CD14-positive monocyte (primary cell): ENCODE data around the gene ADAM19. TPM values are rescaled to one million over a fixed set of nuclear protein-coding genes. Genes with fewer than 3 reads are reported as not detected.

Experiments
- DNase-seq, 3 donors: peaks; one replicate each; pipeline ENCODE4 v3.0.0-alpha.2; 2011 to 2022
- H2AFZ ChIP-seq: 2 replicates; pipeline ENCODE4 v1.6.0; 2012; ENCODE audit warnings: mild to moderate bottlenecking, low read depth, low read length, inconsistent platforms; ENCODE audit not compliant: insufficient read depth, poor library complexity, severe bottlenecking
- H3K27ac ChIP-seq, 2 donors: 1 replicate in 1 of 2; 2 replicates in 1 of 2; pipeline ENCODE4 v1.5.1; 2012 to 2013; ENCODE audit warnings: low read length in 2 of 2, control low read depth in 1 of 2, inconsistent platforms in 1 of 2, low read depth in 1 of 2, mild to moderate bottlenecking in 1 of 2
- H3K27me3 ChIP-seq, 2 donors: one replicate each; pipeline versions ENCODE4 v1.6.0 to v1.6.1; 2011 to 2013; ENCODE audit warnings: low read length in 2 of 2; ENCODE audit not compliant: control insufficient read depth in 2 of 2, insufficient read depth in 2 of 2
- H3K36me3 ChIP-seq, 2 donors: replicated peaks in 1 of 2; 1 replicate in 1 of 2; 2 replicates in 1 of 2; pipeline versions ENCODE4 v1.5.1 to v1.6.1; 2012 to 2013; ENCODE audit warnings: low read length in 2 of 2, control low read depth in 1 of 2, inconsistent platforms in 1 of 2, mild to moderate bottlenecking in 1 of 2; ENCODE audit not compliant: insufficient read depth in 2 of 2, control insufficient read depth in 1 of 2
- H3K4me1 ChIP-seq, 2 donors: 1 replicate in 1 of 2; 2 replicates in 1 of 2; pipeline versions ENCODE4 v1.5.1 to v1.6.1; 2012 to 2013; ENCODE audit warnings: low read length in 2 of 2, control low read depth in 1 of 2, inconsistent platforms in 1 of 2, mild to moderate bottlenecking in 1 of 2, moderate library complexity in 1 of 2; ENCODE audit not compliant: insufficient read depth in 2 of 2, control insufficient read depth in 1 of 2
- H3K4me2 ChIP-seq: replicated peaks from 2 replicates; pipeline ENCODE3; 2012; ENCODE audit warnings: low read length, moderate library complexity, mild to moderate bottlenecking; ENCODE audit not compliant: poor library complexity, severe bottlenecking; ENCODE audit errors: extremely low read depth
- H3K4me3 ChIP-seq, 3 experiments: fragments of 200-600 bp in 1 of 3; sonication (generic) in 1 of 3; replicated peaks in 1 of 3; 1 replicate in 2 of 3; 2 replicates in 1 of 3; pipeline ENCODE4 v1.5.1; 2011 to 2013; ENCODE audit warnings: low read length in 3 of 3, mild to moderate bottlenecking in 3 of 3, control low read depth in 2 of 3, low read depth in 2 of 3, inconsistent platforms in 1 of 3, moderate library complexity in 1 of 3
- H3K79me2 ChIP-seq: 2 replicates; pipeline ENCODE4 v1.6.0; 2012; ENCODE audit warnings: mild to moderate bottlenecking, control low read depth, inconsistent platforms, low read length, moderate library complexity; ENCODE audit not compliant: insufficient read depth
- H3K9ac ChIP-seq: 2 replicates; pipeline ENCODE4 v1.6.0; 2017; ENCODE audit warnings: low read length, mild to moderate bottlenecking; ENCODE audit not compliant: insufficient read depth, poor library complexity, severe bottlenecking
- H3K9me3 ChIP-seq, 2 donors: replicated peaks in 1 of 2; 1 replicate in 1 of 2; 2 replicates in 1 of 2; pipeline versions ENCODE4 v1.5.1 to v1.6.1; 2012 to 2013; ENCODE audit warnings: low read length in 2 of 2, control low read depth in 1 of 2; ENCODE audit not compliant: control insufficient read depth in 1 of 2, insufficient read depth in 1 of 2
- H4K20me1 ChIP-seq: 2 replicates; pipeline ENCODE4 v1.6.0; 2012; ENCODE audit warnings: mild to moderate bottlenecking, low read length, control low read depth, moderate library complexity; ENCODE audit not compliant: insufficient read depth
- H3K27ac Mint-ChIP-seq, 7 donors: one replicate each; pipeline ENCODE4 v1.8.0; 2020; ENCODE audit warnings: mild to moderate bottlenecking in 7 of 7, mixed read lengths in 7 of 7, moderate library complexity in 6 of 7, inconsistent platforms in 2 of 7
- H3K27me3 Mint-ChIP-seq, 3 donors: one replicate each; pipeline ENCODE4 v1.8.0; 2021 to 2022; ENCODE audit warnings: low read depth in 3 of 3, mild to moderate bottlenecking in 3 of 3, mixed read lengths in 3 of 3, moderate library complexity in 3 of 3, inconsistent platforms in 1 of 3
- H3K36me3 Mint-ChIP-seq, 2 donors: one replicate each; pipeline ENCODE4 v1.8.0; 2020; ENCODE audit warnings: mixed read lengths in 2 of 2, inconsistent platforms in 1 of 2, mild to moderate bottlenecking in 1 of 2
- H3K4me1 Mint-ChIP-seq: one replicate; pipeline ENCODE4 v1.8.0; 2020; ENCODE audit warnings: mild to moderate bottlenecking, mixed read lengths
- H3K4me3 Mint-ChIP-seq, 2 donors: one replicate each; pipeline ENCODE4 v1.8.0; 2020; ENCODE audit warnings: mild to moderate bottlenecking in 2 of 2, mixed read lengths in 2 of 2, moderate library complexity in 1 of 2
- H3K9me3 Mint-ChIP-seq, 7 donors: one replicate each; pipeline ENCODE4 v1.8.0; 2020 to 2022; ENCODE audit warnings: mixed read lengths in 7 of 7, mild to moderate bottlenecking in 6 of 7, moderate library complexity in 6 of 7, inconsistent platforms in 2 of 7
- WGBS: methylation state at CpG from one replicate; pipeline ENCODE4 v1.1.5; 2013; ENCODE audit warnings: missing lambda C conversion rate; ENCODE audit not compliant: insufficient coverage; 5-methylcytosine and 5-hydroxymethylcytosine counted together
- intact Hi-C, 2 donors: fragments of 100-400 bp; cut with micrococcal nuclease; formaldehyde crosslinking; loops; one replicate each; pipeline versions ENCODE4 v1.15.0 to v1.15.1; 2023
- polyA plus RNA-seq, 3 donors: library from polyadenylated mRNA; depleted of rRNA in 1 of 3; unstranded in 2 of 3; stranded (reverse) in 1 of 3; fragments of 300-500 nt in 2 of 3; fragments of >200 nt in 1 of 3; fragmentation: Illumina TruSeq in 2 of 3; gene quantifications; 1 replicate in 2 of 3; 2 replicates in 1 of 3; pipeline ENCODE4 v1.2.3, GENCODE V29; 2012 to 2021
- TF ChIP-seq, protein P1 (sequence below): fragments of 200-600 bp; IDR thresholded peaks from one replicate; pipeline ENCODE4 v1.8.0; 2022; ENCODE audit warnings: antibody characterized with exemption, mild to moderate bottlenecking

The ADAM19 gene
- polyA plus RNA-seq, 3 donors = 3.0 to 12.7 (median 6.2) TPM

DNA sequence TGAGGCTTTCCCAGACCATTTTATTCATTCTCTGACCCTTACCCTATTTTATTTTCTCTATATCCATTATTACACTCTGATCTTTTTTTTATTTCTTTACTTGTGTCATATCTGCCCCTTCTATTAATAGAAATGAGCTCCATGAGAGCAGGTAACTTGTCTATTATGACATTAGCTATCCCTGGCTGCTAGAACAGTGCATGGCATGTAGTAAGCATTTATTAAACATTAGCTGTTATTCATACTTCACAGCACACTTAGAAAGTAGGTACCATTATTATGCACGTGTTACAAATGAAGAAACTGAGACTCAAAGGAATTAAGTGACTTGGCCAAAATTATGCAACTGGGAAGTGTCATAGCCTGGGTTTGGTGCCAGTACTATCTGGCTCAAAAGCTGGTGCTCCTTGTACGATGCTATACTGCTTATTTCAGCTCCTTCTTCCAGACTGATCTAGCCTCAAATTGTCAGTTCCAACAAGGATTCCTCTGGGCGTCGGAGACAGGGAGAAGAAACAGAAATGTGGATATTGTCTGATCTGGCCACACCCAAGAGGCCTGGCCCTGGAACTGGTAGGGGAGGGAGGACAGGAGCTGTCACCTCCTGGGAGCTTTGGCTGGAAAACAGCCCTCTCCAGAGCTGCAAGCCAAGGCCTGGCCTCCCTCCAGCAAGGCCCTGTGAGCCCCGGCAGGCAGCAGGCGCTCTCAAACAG is 126.4 kb downstream of the ADAM19 start:
- H3K4me1 Mint-ChIP-seq = peaks cover 3% of the 10 kb centered on the region
- no peaks in the 10 kb centered on the region for H3K9me3 Mint-ChIP-seq
- Histone ChIP-seq H4K20me1 (no peaks in the 10 kb centered on the region), H3K27me3 (no peaks in the 10 kb centered on the region), H3K27ac (no peak overlapping the region), H3K4me1 (no peaks in the 10 kb centered on the region), H2AFZ (no peak overlapping the region), H3K4me2 (no peak overlapping the region), H3K36me3 (no peaks in the 10 kb centered on the region), H3K9me3 (no peaks in the 10 kb centered on the region), H3K4me3 (no peak overlapping the region), H3K9ac (no peak overlapping the region), H3K79me2 (no peaks in the 10 kb centered on the region)
- DNase-seq = no peak
- H3K27me3 Mint-ChIP-seq = peaks cover 5 to 10% (median 7%) of the 10 kb centered on the region in 3 donors
- WGBS = 100% methylated on average over 2 of the region's 6 CpGs
- TF ChIP-seq, protein P1, sequence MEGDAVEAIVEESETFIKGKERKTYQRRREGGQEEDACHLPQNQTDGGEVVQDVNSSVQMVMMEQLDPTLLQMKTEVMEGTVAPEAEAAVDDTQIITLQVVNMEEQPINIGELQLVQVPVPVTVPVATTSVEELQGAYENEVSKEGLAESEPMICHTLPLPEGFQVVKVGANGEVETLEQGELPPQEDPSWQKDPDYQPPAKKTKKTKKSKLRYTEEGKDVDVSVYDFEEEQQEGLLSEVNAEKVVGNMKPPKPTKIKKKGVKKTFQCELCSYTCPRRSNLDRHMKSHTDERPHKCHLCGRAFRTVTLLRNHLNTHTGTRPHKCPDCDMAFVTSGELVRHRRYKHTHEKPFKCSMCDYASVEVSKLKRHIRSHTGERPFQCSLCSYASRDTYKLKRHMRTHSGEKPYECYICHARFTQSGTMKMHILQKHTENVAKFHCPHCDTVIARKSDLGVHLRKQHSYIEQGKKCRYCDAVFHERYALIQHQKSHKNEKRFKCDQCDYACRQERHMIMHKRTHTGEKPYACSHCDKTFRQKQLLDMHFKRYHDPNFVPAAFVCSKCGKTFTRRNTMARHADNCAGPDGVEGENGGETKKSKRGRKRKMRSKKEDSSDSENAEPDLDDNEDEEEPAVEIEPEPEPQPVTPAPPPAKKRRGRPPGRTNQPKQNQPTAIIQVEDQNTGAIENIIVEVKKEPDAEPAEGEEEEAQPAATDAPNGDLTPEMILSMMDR = no peak
- H3K27ac Mint-ChIP-seq = no peak overlapping the region
- intact Hi-C loops = loop anchor here in 1 of 2 donors (10.0 kb wide), 1 partner anchor 266 kb away; no protein-coding TSS in a partner anchor
- no peaks in the 10 kb centered on the region for H3K36me3 Mint-ChIP-seq
- H3K4me3 Mint-ChIP-seq = no peak overlapping the region

DNA sequence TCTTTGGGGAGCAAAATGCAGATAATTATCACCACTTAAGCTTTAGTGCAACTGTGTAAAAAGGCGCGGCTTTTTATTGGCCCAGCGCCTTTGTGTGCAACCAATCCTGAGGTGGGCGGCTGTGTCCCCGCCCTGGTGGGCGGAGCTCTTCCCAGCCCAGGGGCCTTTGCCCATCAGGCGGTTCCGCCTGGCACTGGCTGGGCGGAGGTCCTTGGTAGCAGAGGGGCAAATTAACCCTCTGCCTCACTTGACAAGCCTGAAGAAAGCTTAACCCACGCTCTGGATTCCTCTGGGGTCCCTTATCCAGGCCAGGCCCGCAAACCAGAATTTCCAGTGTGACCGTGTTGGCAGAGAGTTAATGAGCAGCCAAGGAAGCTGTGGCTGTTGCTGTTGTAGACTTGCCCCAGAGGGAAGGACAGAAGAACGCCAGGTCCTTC is 128.4 kb downstream of the ADAM19 start:
- H3K9ac ChIP-seq = no peak overlapping the region
- H4K20me1 ChIP-seq = no peaks in the 10 kb centered on the region
- no peak overlapping the region for H2AFZ ChIP-seq
- intact Hi-C loops = loop anchor here in 1 of 2 donors (10.0 kb wide), 1 partner anchor 268 kb away; no protein-coding TSS in a partner anchor
- no peak overlapping the region for H3K27ac ChIP-seq
- 92% methylated on average over 12 of the region's 13 CpGs for WGBS
- no peak overlapping the region for H3K4me2 ChIP-seq
- H3K27me3 ChIP-seq = no peaks in the 10 kb centered on the region
- no peaks in the 10 kb centered on the region for H3K36me3 Mint-ChIP-seq
- H3K79me2 ChIP-seq = no peaks in the 10 kb centered on the region
- H3K9me3 Mint-ChIP-seq = no peaks in the 10 kb centered on the region
- no peak overlapping the region for H3K4me3 ChIP-seq
- H3K4me1 ChIP-seq = no peaks in the 10 kb centered on the region
- H3K4me1 Mint-ChIP-seq = peaks cover 3% of the 10 kb centered on the region
- H3K27ac Mint-ChIP-seq = no peak overlapping the region
- H3K9me3 ChIP-seq = no peaks in the 10 kb centered on the region
- TF ChIP-seq, protein P1 = no peak
- DNase-seq = no peak
- H3K27me3 Mint-ChIP-seq = peaks cover 3 to 9% (median 7%) of the 10 kb centered on the region in 3 donors
- H3K36me3 ChIP-seq = no peaks in the 10 kb centered on the region
- no peak overlapping the region for H3K4me3 Mint-ChIP-seq
